PC-3 (cell line): ENCODE data around the gene OSBPL2. TPM values are rescaled to one million over a fixed set of nuclear protein-coding genes. Genes with fewer than 3 reads are reported as not detected.

ENCODE experiments used
- ATAC-seq: fragments of 200-7000 bp; cut with Tn5 transposase; 2 replicates; pipeline ENCODE4 v1.9.1; 2020; ENCODE audit warnings: mild to moderate bottlenecking, moderate library complexity
- BruUV-seq: library from RNA; stranded (reverse); fragments of 400-500 nt; replicated peaks from 2 replicates; lab custom pipeline; 2021; lab: Mats Ljungman, UMichigan
- CTCF ChIA-PET: fragments of 300-600 bp; sonication (Branson Sonifier 250); formaldehyde crosslinking; loops from one replicate; lab custom pipeline; 2022; ENCODE audit warnings: antibody characterized with exemption; lab: Charles Lee
- POLR2A ChIA-PET: fragments of 300-600 bp; sonication (Branson Sonifier 250); formaldehyde crosslinking; loops from one replicate; lab custom pipeline; 2022; ENCODE audit warnings: antibody characterized with exemption; ENCODE audit not compliant: unreplicated experiment; lab: Charles Lee
- DNase-seq: peaks from one replicate; pipeline ENCODE4 v3.0.0-alpha.2; 2015
- H2AFZ ChIP-seq: fragments of 300-600 bp; sonication (generic); 2 replicates; pipeline ENCODE4 v1.6.0; 2016; ENCODE audit warnings: antibody characterized with exemption, low read length
- H3F3A ChIP-seq: fragments of 300-600 bp; sonication (generic); one replicate; pipeline ENCODE4 v1.6.0; 2017; ENCODE audit warnings: antibody characterized with exemption, low read length, control low read depth, mild to moderate bottlenecking; ENCODE audit not compliant: unreplicated experiment
- H3K27ac ChIP-seq: fragments of 300-600 bp; sonication (generic); 2 replicates; pipeline ENCODE4 v1.5.1; 2016; ENCODE audit warnings: mild to moderate bottlenecking, low read length
- H3K27me3 ChIP-seq: fragments of 300-600 bp; sonication (generic); 2 replicates; pipeline ENCODE4 v1.6.1; 2016; ENCODE audit warnings: low read length, mixed read lengths
- H3K36me3 ChIP-seq: fragments of 300-600 bp; sonication (generic); 2 replicates; pipeline ENCODE4 v1.6.1; 2016; ENCODE audit warnings: low read depth, mixed run types, low read length, mixed read lengths
- H3K4me1 ChIP-seq: fragments of 300-600 bp; sonication (generic); 2 replicates; pipeline ENCODE4 v1.5.1; 2016; ENCODE audit warnings: low read length; ENCODE audit not compliant: insufficient read depth
- H3K4me2 ChIP-seq: fragments of 300-600 bp; sonication (generic); 2 replicates; pipeline ENCODE4 v1.6.0; 2016; ENCODE audit warnings: low read length
- H3K4me3 ChIP-seq: fragments of 300-600 bp; sonication (generic); 2 replicates; pipeline ENCODE4 v1.5.1; 2016; ENCODE audit warnings: mild to moderate bottlenecking, low read length, mixed read lengths
- H3K79me2 ChIP-seq: fragments of 300-600 bp; sonication (generic); 2 replicates; pipeline ENCODE4 v1.6.1; 2017; ENCODE audit warnings: low read length, mixed read lengths
- H3K9ac ChIP-seq: fragments of 300-600 bp; sonication (generic); 2 replicates; pipeline ENCODE4 v1.6.0; 2016; ENCODE audit warnings: mild to moderate bottlenecking, low read length
- H3K9me2 ChIP-seq: fragments of 300-600 bp; sonication (generic); replicated peaks from 2 replicates; pipeline ENCODE4 v1.6.1; 2016; ENCODE audit warnings: mixed run types, low read length, mixed read lengths
- H3K9me3 ChIP-seq: fragments of 300-600 bp; sonication (generic); 2 replicates; pipeline ENCODE4 v1.6.1; 2016; ENCODE audit warnings: low read length, mixed read lengths
- H4K20me1 ChIP-seq: fragments of 300-600 bp; sonication (generic); 2 replicates; pipeline ENCODE4 v1.6.1; 2016; ENCODE audit warnings: low read length, mixed read lengths
- EZH2 ChIP-seq: fragments of 300-600 bp; sonication (generic); IDR thresholded peaks from one replicate; pipeline ENCODE4 v1.6.1; 2017; ENCODE audit warnings: antibody characterized with exemption, mild to moderate bottlenecking, low read length; ENCODE audit not compliant: unreplicated experiment
- EZH2phosphoT487 ChIP-seq: fragments of 300-600 bp; sonication (generic); IDR thresholded peaks from 2 replicates; pipeline ENCODE4 v1.6.1; 2018; ENCODE audit warnings: mild to moderate bottlenecking, antibody characterized with exemption, low read length, borderline replicate concordance
- intact Hi-C: fragments of 100-400 bp; cut with micrococcal nuclease; formaldehyde crosslinking; loops from 2 replicates; pipeline ENCODE4 v1.9.0; 2023
- total RNA-seq: library from RNA; depleted of rRNA; stranded (reverse); fragments of >200 nt; gene quantifications from 2 replicates; pipeline ENCODE4 v1.2.3, GENCODE V29; 2014
- TF ChIP-seq, protein P1 (sequence below): fragments of 300-600 bp; sonication (generic); conservative IDR thresholded peaks from 2 replicates; pipeline ENCODE4 v1.5.1; 2017; ENCODE audit warnings: antibody characterized with exemption, low read depth, mild to moderate bottlenecking, low read length

Gene OSBPL2
- total RNA-seq, 1 experiment from 2014 or later, result 39.7 TPM

DNA sequence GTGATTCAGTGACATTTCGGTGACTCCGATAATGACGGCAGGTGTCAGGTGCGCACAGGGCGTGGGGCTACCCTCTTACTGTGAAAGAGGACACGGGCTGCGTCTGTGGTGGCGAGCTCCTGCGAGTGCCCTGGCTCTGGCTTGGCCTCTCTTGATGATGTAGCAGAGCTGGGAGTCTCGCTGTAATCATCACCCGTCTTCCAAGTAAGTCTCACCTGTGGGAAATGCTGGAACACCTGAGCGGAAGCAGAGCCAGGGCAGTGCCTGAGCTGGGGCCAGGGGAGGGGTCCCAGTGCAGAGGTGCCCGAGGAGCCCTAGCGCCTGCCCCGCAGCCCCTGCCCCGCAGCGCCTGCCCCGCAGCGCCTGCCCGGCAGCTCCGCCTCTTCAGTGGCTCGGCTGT lies 4.8 kb downstream of the OSBPL2 start:
- Histone ChIP-seq H3K9ac (no peak overlapping the region), H3K4me1 (peaks cover 23% of the 10 kb centered on the region), H3K79me2 (peaks cover 89% of the 10 kb centered on the region), H3K36me3 (0 out of 2 replicates have a peak, but pooled peaks cover 8% of the 10 kb centered on the region), H4K20me1 (peaks cover 34% of the 10 kb centered on the region; the same call in 1 of the 2 replicates), H2AFZ (no peak overlapping the region), H3K9me3 (no peaks in the 10 kb centered on the region), H3K9me2 (no peaks in the 10 kb centered on the region), H3K4me3 (no peak overlapping the region), H3F3A (no peaks in the 10 kb centered on the region), H3K4me2 (no peak overlapping the region), H3K27ac (no peak overlapping the region), H3K27me3 (no peaks in the 10 kb centered on the region)
- TF ChIP-seq, protein P1, sequence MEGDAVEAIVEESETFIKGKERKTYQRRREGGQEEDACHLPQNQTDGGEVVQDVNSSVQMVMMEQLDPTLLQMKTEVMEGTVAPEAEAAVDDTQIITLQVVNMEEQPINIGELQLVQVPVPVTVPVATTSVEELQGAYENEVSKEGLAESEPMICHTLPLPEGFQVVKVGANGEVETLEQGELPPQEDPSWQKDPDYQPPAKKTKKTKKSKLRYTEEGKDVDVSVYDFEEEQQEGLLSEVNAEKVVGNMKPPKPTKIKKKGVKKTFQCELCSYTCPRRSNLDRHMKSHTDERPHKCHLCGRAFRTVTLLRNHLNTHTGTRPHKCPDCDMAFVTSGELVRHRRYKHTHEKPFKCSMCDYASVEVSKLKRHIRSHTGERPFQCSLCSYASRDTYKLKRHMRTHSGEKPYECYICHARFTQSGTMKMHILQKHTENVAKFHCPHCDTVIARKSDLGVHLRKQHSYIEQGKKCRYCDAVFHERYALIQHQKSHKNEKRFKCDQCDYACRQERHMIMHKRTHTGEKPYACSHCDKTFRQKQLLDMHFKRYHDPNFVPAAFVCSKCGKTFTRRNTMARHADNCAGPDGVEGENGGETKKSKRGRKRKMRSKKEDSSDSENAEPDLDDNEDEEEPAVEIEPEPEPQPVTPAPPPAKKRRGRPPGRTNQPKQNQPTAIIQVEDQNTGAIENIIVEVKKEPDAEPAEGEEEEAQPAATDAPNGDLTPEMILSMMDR, result no peak
- TF ChIP-seq EZH2, result no peak
- TF ChIP-seq EZH2phosphoT487, result no peak
- intact Hi-C loops, result no loop called here
- ChIA-PET POLR2A (no interaction called here), CTCF (no interaction called here)
- no TSS peak for BruUV-seq
- DNase-seq, result no peak
- no peak for ATAC-seq

DNA sequence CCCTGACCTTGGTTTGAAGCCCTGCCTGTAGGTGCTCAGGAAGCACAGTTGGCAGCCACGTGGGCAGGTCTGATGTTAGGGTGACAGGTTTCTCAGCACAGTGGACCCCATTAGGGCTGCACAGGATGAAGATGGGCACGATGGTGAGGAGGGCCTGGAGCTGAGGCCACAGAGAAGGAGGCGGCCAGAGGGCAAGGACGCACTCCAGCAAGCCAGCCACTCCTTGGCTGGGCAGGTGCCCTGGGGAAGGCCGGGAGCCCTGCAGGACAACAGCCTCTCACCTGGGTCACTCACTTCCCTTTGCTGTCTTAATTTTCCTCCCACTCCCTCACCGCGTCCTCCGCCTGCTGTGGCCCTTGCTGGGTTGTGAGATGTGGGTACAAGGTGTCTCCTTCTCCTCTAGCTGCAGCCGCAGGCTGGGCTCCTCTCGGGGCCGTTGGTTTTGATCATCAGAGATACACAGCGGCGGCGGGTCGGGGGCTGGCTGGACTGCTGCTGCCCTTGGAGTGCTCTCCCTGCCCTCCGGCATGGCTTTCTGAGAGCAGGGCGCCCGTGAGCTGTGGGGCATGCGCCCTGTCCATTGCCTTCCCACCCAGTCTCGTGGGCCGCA lies 5.7 kb downstream of the OSBPL2 start:
- BruUV-seq, result no TSS peak
- H3K27me3 ChIP-seq, result no peaks in the 10 kb centered on the region
- H3K79me2 ChIP-seq, result peaks cover 93% of the 10 kb centered on the region
- DNase-seq (no peak), ATAC-seq (no peak)
- 0 out of 2 replicates have a peak, but pooled peaks cover 8% of the 10 kb centered on the region for H3K36me3 ChIP-seq
- H3K4me2 ChIP-seq, result no peak overlapping the region
- no peak overlapping the region for H2AFZ ChIP-seq
- intact Hi-C loops, result no loop called here
- no peak overlapping the region for H3K27ac ChIP-seq
- H3K9ac ChIP-seq, result no peak overlapping the region
- TF ChIP-seq EZH2 (no peak), EZH2phosphoT487 (no peak)
- TF ChIP-seq, protein P1, result no peak
- H4K20me1 ChIP-seq, result peaks cover 34% of the 10 kb centered on the region; the same call in 1 of the 2 replicates
- POLR2A ChIA-PET, result no interaction called here
- H3F3A ChIP-seq, result no peaks in the 10 kb centered on the region
- no peak overlapping the region for H3K4me3 ChIP-seq
- CTCF ChIA-PET, result no interaction called here
- H3K4me1 ChIP-seq, result peaks cover 23% of the 10 kb centered on the region
- no peaks in the 10 kb centered on the region for H3K9me2 ChIP-seq
- no peaks in the 10 kb centered on the region for H3K9me3 ChIP-seq

DNA sequence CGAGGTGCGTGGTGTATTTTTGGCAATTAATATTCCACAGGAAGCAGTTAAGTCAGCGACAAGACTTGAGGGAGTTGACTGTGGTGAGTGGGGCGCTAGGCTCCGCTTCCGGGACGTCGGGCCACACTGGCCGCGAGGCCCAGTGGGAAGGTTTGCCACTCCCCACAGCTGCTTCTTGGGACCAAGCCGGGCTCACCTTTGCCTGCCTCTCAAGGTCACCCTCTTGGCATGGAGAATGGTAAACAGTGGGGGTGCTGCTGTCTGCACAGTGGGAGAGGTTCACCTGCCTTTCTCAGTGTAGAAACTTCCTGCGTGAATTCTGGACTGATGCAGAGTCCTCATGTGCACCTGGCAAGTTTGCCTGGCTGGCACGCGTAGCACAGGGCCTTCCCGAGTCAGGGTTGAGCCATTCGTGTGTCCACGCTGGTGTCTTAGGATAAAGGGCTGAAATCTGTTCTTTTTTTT lies 6.4 kb downstream of the OSBPL2 start:
- intact Hi-C loops, result no loop called here
- Histone ChIP-seq H3K4me2 (no peak overlapping the region), H3F3A (no peaks in the 10 kb centered on the region), H3K27ac (no peak overlapping the region), H3K4me3 (no peak overlapping the region), H3K9me3 (no peaks in the 10 kb centered on the region), H3K9ac (no peak overlapping the region), H3K27me3 (no peaks in the 10 kb centered on the region), H2AFZ (no peak overlapping the region), H3K36me3 (0 out of 2 replicates have a peak, but pooled peaks cover 8% of the 10 kb centered on the region), H3K9me2 (no peaks in the 10 kb centered on the region), H3K4me1 (peaks cover 18% of the 10 kb centered on the region), H3K79me2 (peaks cover 90% of the 10 kb centered on the region), H4K20me1 (peaks cover 34% of the 10 kb centered on the region; the same call in 1 of the 2 replicates)
- DNase-seq, result no peak
- POLR2A ChIA-PET, result no interaction called here
- TF ChIP-seq, protein P1, result no peak
- TF ChIP-seq EZH2phosphoT487 (no peak), EZH2 (no peak)
- CTCF ChIA-PET, result no interaction called here
- no peak for ATAC-seq
- BruUV-seq, result no TSS peak
